ENCODE results near the gene ELK4. TPM values are rescaled to one million over a fixed set of nuclear protein-coding genes. Genes with fewer than 3 reads are reported as not detected.

Gene ELK4
- total and polyA plus RNA-seq, 11 donors = 5.0 to 54.9 (median 35.7) TPM

- DNase-seq (no peak), ATAC-seq (no peak)
- no peaks in the 10 kb centered on the region for H3K9me3 ChIP-seq
- H3K36me3 ChIP-seq = no peaks in the 10 kb centered on the region
- no peak overlapping the region for H3K27ac ChIP-seq
- intact Hi-C loops (cut with DNase I) = loop anchor here in 3 of 10 donors (5.0 to 10.0 kb wide), 3 partner anchors 245 to 307 kb away; no protein-coding TSS in a partner anchor
- no peak overlapping the region for H3K4me3 ChIP-seq
- TF ChIP-seq POLR2A (IDR thresholded peaks at IDR 0.05) = no peak
- TF ChIP-seq, protein P1, sequence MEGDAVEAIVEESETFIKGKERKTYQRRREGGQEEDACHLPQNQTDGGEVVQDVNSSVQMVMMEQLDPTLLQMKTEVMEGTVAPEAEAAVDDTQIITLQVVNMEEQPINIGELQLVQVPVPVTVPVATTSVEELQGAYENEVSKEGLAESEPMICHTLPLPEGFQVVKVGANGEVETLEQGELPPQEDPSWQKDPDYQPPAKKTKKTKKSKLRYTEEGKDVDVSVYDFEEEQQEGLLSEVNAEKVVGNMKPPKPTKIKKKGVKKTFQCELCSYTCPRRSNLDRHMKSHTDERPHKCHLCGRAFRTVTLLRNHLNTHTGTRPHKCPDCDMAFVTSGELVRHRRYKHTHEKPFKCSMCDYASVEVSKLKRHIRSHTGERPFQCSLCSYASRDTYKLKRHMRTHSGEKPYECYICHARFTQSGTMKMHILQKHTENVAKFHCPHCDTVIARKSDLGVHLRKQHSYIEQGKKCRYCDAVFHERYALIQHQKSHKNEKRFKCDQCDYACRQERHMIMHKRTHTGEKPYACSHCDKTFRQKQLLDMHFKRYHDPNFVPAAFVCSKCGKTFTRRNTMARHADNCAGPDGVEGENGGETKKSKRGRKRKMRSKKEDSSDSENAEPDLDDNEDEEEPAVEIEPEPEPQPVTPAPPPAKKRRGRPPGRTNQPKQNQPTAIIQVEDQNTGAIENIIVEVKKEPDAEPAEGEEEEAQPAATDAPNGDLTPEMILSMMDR (IDR thresholded peaks at IDR 0.05) = no peak
- 84 to 96% (median 87%) methylated on average over 4 to 5 of the region's 5 CpGs for WGBS, 4 donors
- H3K27me3 ChIP-seq = no peaks in the 10 kb centered on the region
- peaks cover 0 to 27% (median 2%) of the 10 kb centered on the region in 12 donors for H3K4me1 ChIP-seq
Measured at GRCh38 chr1:205670150-205670446, 38.3 kb upstream of the ELK4 start.

- Histone ChIP-seq H3K4me1 (peaks cover 0 to 32% (median 2%) of the 10 kb centered on the region in 12 donors), H3K27ac (no peak overlapping the region), H3K9me3 (no peaks in the 10 kb centered on the region), H3K36me3 (no peaks in the 10 kb centered on the region), H3K4me3 (no peak overlapping the region), H3K27me3 (no peaks in the 10 kb centered on the region)
- TF ChIP-seq POLR2A (IDR thresholded peaks at IDR 0.05) = no peak
- TF ChIP-seq, protein P1 (IDR thresholded peaks at IDR 0.05) = no peak
- ATAC-seq = peak in 1 of 4 donors; percentile 8
- DNase-seq = no peak
- intact Hi-C loops (cut with DNase I) = loop anchor here in 3 of 10 donors (5.0 to 10.0 kb wide), 3 partner anchors 245 to 308 kb away; no protein-coding TSS in a partner anchor
- 72 to 82% (median 77%) methylated on average over 16 to 20 of the region's 20 CpGs for WGBS, 4 donors
Measured at GRCh38 chr1:205669341-205670149, 37.7 kb upstream of the ELK4 start.

DNA sequence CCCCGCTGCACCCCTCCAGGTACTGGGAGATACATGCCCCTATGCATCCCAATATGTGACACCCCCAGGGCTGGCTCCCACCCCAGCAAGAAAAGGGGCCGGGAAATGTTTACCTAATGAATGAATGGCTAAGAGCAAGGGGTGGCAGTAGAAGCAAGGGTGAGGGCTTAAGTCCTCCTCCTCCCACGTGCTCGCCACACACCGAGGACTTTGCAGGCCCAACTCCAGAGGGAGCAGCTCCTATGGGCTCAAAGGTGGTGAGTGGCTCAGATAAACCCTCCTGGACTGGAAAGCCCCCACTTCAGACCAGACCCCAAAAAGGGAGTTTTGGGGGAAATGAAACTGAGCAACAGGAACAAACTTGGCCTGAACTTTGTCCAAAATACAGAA is 37.1 kb upstream of the ELK4 start:
- Histone ChIP-seq H3K4me1 (peaks cover 0 to 32% (median 2%) of the 10 kb centered on the region in 12 donors), H3K27me3 (no peaks in the 10 kb centered on the region), H3K9me3 (no peaks in the 10 kb centered on the region), H3K27ac (no peak overlapping the region), H3K36me3 (no peaks in the 10 kb centered on the region), H3K4me3 (no peak overlapping the region)
- ATAC-seq = peak in 1 of 4 donors; percentile 31
- intact Hi-C loops (cut with DNase I) = no loop called here
- no peak for DNase-seq
- 72 to 80% (median 78%) methylated on average over 5 of the region's 5 CpGs for WGBS, 4 donors
- TF ChIP-seq POLR2A (IDR thresholded peaks at IDR 0.05) = no peak
- TF ChIP-seq, protein P1 (IDR thresholded peaks at IDR 0.05) = no peak

DNA sequence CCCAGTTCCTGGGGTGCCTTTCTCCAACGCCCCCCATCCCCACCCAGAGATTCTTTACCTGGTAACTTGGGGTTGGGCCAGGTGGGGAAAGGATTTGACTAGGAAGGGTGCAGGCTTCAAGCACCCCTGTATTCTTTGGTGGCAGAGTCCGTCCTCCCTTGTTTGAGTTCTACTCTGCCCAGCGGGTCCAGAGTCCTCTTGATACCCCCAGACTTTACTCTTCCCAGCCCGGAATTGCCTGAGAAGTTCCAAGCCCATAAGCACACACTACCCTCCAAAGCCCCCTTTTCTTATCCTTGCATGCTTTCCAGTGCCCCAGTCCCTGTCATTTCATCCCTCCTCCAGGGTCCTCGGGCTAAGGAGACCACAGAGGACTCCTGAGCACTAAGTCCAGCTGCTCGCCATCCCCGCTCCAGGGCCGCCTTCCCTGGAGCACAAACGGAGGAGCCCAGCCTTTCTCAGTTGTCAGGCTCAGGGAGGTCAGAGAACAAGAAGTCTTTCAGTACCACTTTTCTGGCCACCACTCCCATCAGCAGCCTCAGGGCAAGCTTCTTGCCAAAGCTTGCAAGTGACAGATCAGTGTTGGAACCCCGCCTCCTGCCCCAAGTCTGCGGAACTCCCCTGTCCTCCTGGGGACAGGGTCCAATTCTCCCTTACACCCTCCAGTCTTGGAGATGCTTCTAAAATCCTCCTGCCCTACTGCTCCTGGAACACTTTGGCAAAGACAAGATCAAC is 36.3 kb upstream of the ELK4 start:
- H3K27ac ChIP-seq = no peak overlapping the region
- peaks cover 0 to 32% (median 2%) of the 10 kb centered on the region in 12 donors for H3K4me1 ChIP-seq
- intact Hi-C loops (cut with DNase I) = no loop called here
- 80 to 92% (median 86%) methylated on average over 11 of the region's 11 CpGs for WGBS, 4 donors
- no peaks in the 10 kb centered on the region for H3K27me3 ChIP-seq
- TF ChIP-seq, protein P1 (IDR thresholded peaks at IDR 0.05) = no peak
- TF ChIP-seq POLR2A (IDR thresholded peaks at IDR 0.05) = no peak
- DNase-seq = no peak
- H3K4me3 ChIP-seq = no peak overlapping the region
- ATAC-seq = no peak
- H3K9me3 ChIP-seq = no peaks in the 10 kb centered on the region
- H3K36me3 ChIP-seq = no peaks in the 10 kb centered on the region

Data from heart left ventricle (tissue), 16 donors.